ENCODE data around the gene KRTAP5-7.

KRTAP5-7 gene

DNA sequence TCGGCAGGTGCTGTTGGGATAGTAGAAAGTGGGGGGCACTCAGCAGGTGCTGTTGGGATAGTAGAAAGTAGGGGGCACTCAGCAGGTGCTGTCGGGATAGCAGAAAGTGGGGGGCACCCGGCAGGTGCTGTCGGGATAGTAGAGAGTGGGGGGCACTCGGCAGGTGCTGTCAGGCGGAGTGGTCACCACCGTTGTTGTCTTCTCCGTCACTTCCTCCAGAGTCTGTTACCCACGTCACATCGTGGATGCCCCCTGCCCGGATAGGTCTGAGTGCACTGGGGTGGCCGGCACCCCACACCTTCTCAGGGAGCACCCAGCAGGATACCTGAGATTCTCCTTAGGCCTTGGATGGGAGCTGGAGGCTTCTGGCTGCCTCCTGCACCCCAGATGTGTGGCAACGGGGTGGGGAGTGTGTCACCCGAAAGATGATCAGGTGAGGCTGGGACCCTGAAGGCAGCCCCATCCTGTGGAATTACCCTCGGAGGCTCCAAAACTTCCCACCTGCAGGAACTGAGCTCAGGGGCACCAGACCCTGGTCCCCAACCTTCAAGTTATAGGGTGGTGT, 24.1 kb upstream of the KRTAP5-7 start:
- no peak for TF ChIP-seq CTCF (IDR thresholded peaks at IDR 0.05; ENCODE audit: borderline replicate concordance, extremely low read depth, low read length, poor library complexity, severe bottlenecking)
- TF ChIP-seq EZH2 (IDR thresholded peaks at IDR 0.05; ENCODE audit: borderline replicate concordance, low read depth, low read length, severe bottlenecking), result no peak
- H3K27me3 ChIP-seq (ENCODE audit: insufficient read depth, low read length, poor library complexity), result no peaks in the 10 kb centered on the region
- no peak for DNase-seq
- H3K9me3 ChIP-seq (ENCODE audit: insufficient read depth, low read length, severe bottlenecking), result no peaks in the 10 kb centered on the region
- H3K4me2 ChIP-seq (ENCODE audit: insufficient read depth, low read length), result no peak overlapping the region
- H3K4me3 ChIP-seq (ENCODE audit: low read depth in 1 of 2, low read length in 2 of 2), result no peak overlapping the region
- H2AFZ ChIP-seq (ENCODE audit: low read depth, low read length), result no peak overlapping the region
- H3K36me3 ChIP-seq (ENCODE audit: insufficient read depth, low read length), result peaks cover 48% of the 10 kb centered on the region
- no peaks in the 10 kb centered on the region; the same call in 1 of the 2 replicates for H3K4me1 ChIP-seq (ENCODE audit: insufficient read depth, low read length)
- ATAC-seq (ENCODE audit: insufficient read depth, low read depth), result no peak
- H3K79me2 ChIP-seq (ENCODE audit: insufficient read depth, low read length), result no peaks in the 10 kb centered on the region
- H3K27ac ChIP-seq (ENCODE audit: low read length), result no peak overlapping the region
- H3K9ac ChIP-seq (ENCODE audit: low read depth, low read length), result no peak overlapping the region
- H4K20me1 ChIP-seq (ENCODE audit: insufficient read depth, low read length), result no peaks in the 10 kb centered on the region

DNA sequence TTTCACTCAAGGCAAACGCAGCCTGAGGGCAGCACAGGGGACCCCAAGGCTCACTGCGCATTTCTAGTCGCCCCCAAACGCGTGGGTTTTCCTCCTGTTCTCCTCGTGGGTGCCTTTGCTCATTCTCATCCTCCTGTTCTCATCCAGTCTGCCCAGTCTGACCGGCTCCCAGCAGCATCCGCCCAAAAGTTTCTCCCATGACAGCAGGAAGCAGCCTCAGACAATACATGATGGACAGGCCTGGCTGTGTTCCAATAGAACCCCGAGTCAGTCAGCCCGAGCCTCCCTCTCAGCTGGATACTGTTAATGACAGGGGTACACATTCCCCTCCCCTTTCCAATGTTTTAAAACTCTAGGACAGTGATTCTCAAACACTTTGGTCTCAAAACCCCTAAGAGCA, 22.5 kb upstream of the KRTAP5-7 start:
- Histone ChIP-seq H3K36me3 (ENCODE audit: insufficient read depth, low read length) (peaks cover 32% of the 10 kb centered on the region), H3K27ac (ENCODE audit: low read length) (no peak overlapping the region), H3K79me2 (ENCODE audit: insufficient read depth, low read length) (no peaks in the 10 kb centered on the region), H3K4me3 (ENCODE audit: low read depth in 1 of 2, low read length in 2 of 2) (no peak overlapping the region), H3K9me3 (ENCODE audit: insufficient read depth, low read length, severe bottlenecking) (no peaks in the 10 kb centered on the region), H3K9ac (ENCODE audit: low read depth, low read length) (no peak overlapping the region), H3K4me1 (ENCODE audit: insufficient read depth, low read length) (no peaks in the 10 kb centered on the region), H3K4me2 (ENCODE audit: insufficient read depth, low read length) (no peak overlapping the region), H4K20me1 (ENCODE audit: insufficient read depth, low read length) (no peaks in the 10 kb centered on the region), H3K27me3 (ENCODE audit: insufficient read depth, low read length, poor library complexity) (no peaks in the 10 kb centered on the region), H2AFZ (ENCODE audit: low read depth, low read length) (no peak overlapping the region)
- ATAC-seq (ENCODE audit: insufficient read depth, low read depth), result no peak
- DNase-seq, result no peak
- no peak for TF ChIP-seq EZH2 (IDR thresholded peaks at IDR 0.05; ENCODE audit: borderline replicate concordance, low read depth, low read length, severe bottlenecking)
- no peak for TF ChIP-seq CTCF (IDR thresholded peaks at IDR 0.05; ENCODE audit: borderline replicate concordance, extremely low read depth, low read length, poor library complexity, severe bottlenecking)

- no peak overlapping the region for H3K9ac ChIP-seq (ENCODE audit: low read depth, low read length)
- H3K27ac ChIP-seq (ENCODE audit: low read length), result no peak overlapping the region
- H3K4me2 ChIP-seq (ENCODE audit: insufficient read depth, low read length), result no peak overlapping the region
- TF ChIP-seq CTCF (IDR thresholded peaks at IDR 0.05; ENCODE audit: borderline replicate concordance, extremely low read depth, low read length, poor library complexity, severe bottlenecking) (no peak), EZH2 (IDR thresholded peaks at IDR 0.05; ENCODE audit: borderline replicate concordance, low read depth, low read length, severe bottlenecking) (no peak)
- DNase-seq (no peak), ATAC-seq (ENCODE audit: insufficient read depth, low read depth) (no peak)
- H3K36me3 ChIP-seq (ENCODE audit: insufficient read depth, low read length), result peaks cover 28% of the 10 kb centered on the region
- no peaks in the 10 kb centered on the region for H3K9me3 ChIP-seq (ENCODE audit: insufficient read depth, low read length, severe bottlenecking)
- H3K79me2 ChIP-seq (ENCODE audit: insufficient read depth, low read length), result no peaks in the 10 kb centered on the region
- no peaks in the 10 kb centered on the region for H3K4me1 ChIP-seq (ENCODE audit: insufficient read depth, low read length)
- no peak overlapping the region for H2AFZ ChIP-seq (ENCODE audit: low read depth, low read length)
- H4K20me1 ChIP-seq (ENCODE audit: insufficient read depth, low read length), result no peaks in the 10 kb centered on the region
- H3K27me3 ChIP-seq (ENCODE audit: insufficient read depth, low read length, poor library complexity), result no peaks in the 10 kb centered on the region
- no peak overlapping the region for H3K4me3 ChIP-seq (ENCODE audit: low read depth in 1 of 2, low read length in 2 of 2)
Measured at GRCh38 chr11:71505001-71505400, 22.1 kb upstream of the KRTAP5-7 start.

- no peaks in the 10 kb centered on the region for H3K79me2 ChIP-seq (ENCODE audit: insufficient read depth, low read length)
- no peaks in the 10 kb centered on the region for H3K4me1 ChIP-seq (ENCODE audit: insufficient read depth, low read length)
- TF ChIP-seq EZH2 (IDR thresholded peaks at IDR 0.05; ENCODE audit: borderline replicate concordance, low read depth, low read length, severe bottlenecking) (no peak), CTCF (IDR thresholded peaks at IDR 0.05; ENCODE audit: borderline replicate concordance, extremely low read depth, low read length, poor library complexity, severe bottlenecking) (no peak)
- no peak overlapping the region for H3K4me2 ChIP-seq (ENCODE audit: insufficient read depth, low read length)
- ATAC-seq (ENCODE audit: insufficient read depth, low read depth), result no peak
- H3K27me3 ChIP-seq (ENCODE audit: insufficient read depth, low read length, poor library complexity), result no peaks in the 10 kb centered on the region
- H3K27ac ChIP-seq (ENCODE audit: low read length), result no peak overlapping the region
- DNase-seq, result no peak
- H2AFZ ChIP-seq (ENCODE audit: low read depth, low read length), result no peak overlapping the region
- H3K4me3 ChIP-seq (ENCODE audit: low read depth in 1 of 2, low read length in 2 of 2), result no peak overlapping the region
- H4K20me1 ChIP-seq (ENCODE audit: insufficient read depth, low read length), result no peaks in the 10 kb centered on the region
- H3K9me3 ChIP-seq (ENCODE audit: insufficient read depth, low read length, severe bottlenecking), result peaks cover 2% of the 10 kb centered on the region
- no peak overlapping the region for H3K9ac ChIP-seq (ENCODE audit: low read depth, low read length)
- peaks cover 21% of the 10 kb centered on the region for H3K36me3 ChIP-seq (ENCODE audit: insufficient read depth, low read length)
Measured at GRCh38 chr11:71505781-71506180, 21.3 kb upstream of the KRTAP5-7 start.

Data from DND-41 (cell line).